Measurements from ENCODE around the gene C16orf96. TPM values are rescaled to one million over a fixed set of nuclear protein-coding genes. Genes with fewer than 3 reads are reported as not detected.

The C16orf96 gene
- total RNA-seq, 1 experiment from 2014 or later, result 1.4 TPM

- H3K27me3 ChIP-seq (ENCODE audit: insufficient read depth, low read length), result no peaks in the 10 kb centered on the region
- H3K14ac ChIP-seq (ENCODE audit: insufficient read depth, low read length), result no peak overlapping the region; the same call in 1 of the 2 replicates
- H3K4ac ChIP-seq (ENCODE audit: low read depth, low read length), result no peak overlapping the region
- H2BK120ac ChIP-seq (ENCODE audit: low read depth, low read length, poor library complexity, severe bottlenecking), result no peak overlapping the region
- no peak for DNase-seq
- no peak overlapping the region for H3K23ac ChIP-seq (ENCODE audit: insufficient read length, low read depth, low read length)
- no peak overlapping the region for H3K56ac ChIP-seq (ENCODE audit: insufficient read length, low read depth, low read length)
- H3K79me2 ChIP-seq (ENCODE audit: insufficient read depth, low read length), result no peaks in the 10 kb centered on the region
- no peak overlapping the region for H3K4me2 ChIP-seq (ENCODE audit: insufficient read depth, insufficient read length, low read length)
- no peak overlapping the region for H2BK5ac ChIP-seq (ENCODE audit: insufficient read length, low read length)
- H4K8ac ChIP-seq (replicated peaks; ENCODE audit: insufficient read length, low read depth, low read length), result no peak overlapping the region
- H3K18ac ChIP-seq (ENCODE audit: insufficient read length, low read depth, low read length), result no peak overlapping the region
- no peak overlapping the region for H2BK12ac ChIP-seq (ENCODE audit: insufficient read length, low read depth, low read length)
- peaks cover 9 to 10% of the 10 kb centered on the region in 2 experiments; a peak in 4 of 5 replicates for H3K9me3 Mint-ChIP-seq
- WGBS (ENCODE audit: extremely low coverage, insufficient read length, low lambda C conversion rate), result no CpG with 5 or more reads among the region's 6 CpGs
- H3K27ac ChIP-seq (ENCODE audit: insufficient read length, low read depth, low read length), result no peak overlapping the region
- peaks cover 32% of the 10 kb centered on the region in 2 experiments for H3K4me1 Mint-ChIP-seq
- no peak overlapping the region for H2AFZ ChIP-seq (ENCODE audit: low read length)
- no peak overlapping the region for H2BK20ac ChIP-seq (ENCODE audit: low read depth, low read length, poor library complexity, severe bottlenecking)
- no peak overlapping the region for H4K91ac ChIP-seq (ENCODE audit: insufficient read length, low read depth, low read length)
- no peaks in the 10 kb centered on the region for H3K79me1 ChIP-seq (ENCODE audit: insufficient read depth, low read depth, low read length, poor library complexity, severe bottlenecking)
- H3K4me1 ChIP-seq (ENCODE audit: insufficient read depth, low read length), result peaks cover 7% of the 10 kb centered on the region; the same call in 1 of the 2 replicates
- no peak overlapping the region for H2BK15ac ChIP-seq (ENCODE audit: low read depth, low read length)
- H3K4me3 Mint-ChIP-seq, result no peak overlapping the region
- H3T11ph ChIP-seq (ENCODE audit: low read length), result no peak overlapping the region
- H3K9me3 ChIP-seq (ENCODE audit: control insufficient read depth, low read depth, low read length), result no peaks in the 10 kb centered on the region
- peaks cover 5 to 11% (median 6%) of the 10 kb centered on the region in 3 experiments; a peak in 5 of 7 replicates for H3K36me3 Mint-ChIP-seq (ENCODE audit: insufficient read depth in 1 of 3, low read depth in 3 of 3)
- H4K20me1 ChIP-seq (ENCODE audit: control insufficient read depth, insufficient read depth, insufficient read length), result no peaks in the 10 kb centered on the region
- H3K27ac Mint-ChIP-seq, result no peak overlapping the region
- H2AK5ac ChIP-seq (ENCODE audit: insufficient read length, low read length), result no peak overlapping the region
- H3K23me2 ChIP-seq (ENCODE audit: insufficient read length, low read depth, low read length, poor library complexity, severe bottlenecking), result no peaks in the 10 kb centered on the region
- no peak overlapping the region for H3K9ac ChIP-seq (ENCODE audit: extremely low read depth, insufficient read length, low read length)
- H4K5ac ChIP-seq (ENCODE audit: insufficient read length, low read depth, low read length), result no peak overlapping the region
- TF ChIP-seq, protein P1, sequence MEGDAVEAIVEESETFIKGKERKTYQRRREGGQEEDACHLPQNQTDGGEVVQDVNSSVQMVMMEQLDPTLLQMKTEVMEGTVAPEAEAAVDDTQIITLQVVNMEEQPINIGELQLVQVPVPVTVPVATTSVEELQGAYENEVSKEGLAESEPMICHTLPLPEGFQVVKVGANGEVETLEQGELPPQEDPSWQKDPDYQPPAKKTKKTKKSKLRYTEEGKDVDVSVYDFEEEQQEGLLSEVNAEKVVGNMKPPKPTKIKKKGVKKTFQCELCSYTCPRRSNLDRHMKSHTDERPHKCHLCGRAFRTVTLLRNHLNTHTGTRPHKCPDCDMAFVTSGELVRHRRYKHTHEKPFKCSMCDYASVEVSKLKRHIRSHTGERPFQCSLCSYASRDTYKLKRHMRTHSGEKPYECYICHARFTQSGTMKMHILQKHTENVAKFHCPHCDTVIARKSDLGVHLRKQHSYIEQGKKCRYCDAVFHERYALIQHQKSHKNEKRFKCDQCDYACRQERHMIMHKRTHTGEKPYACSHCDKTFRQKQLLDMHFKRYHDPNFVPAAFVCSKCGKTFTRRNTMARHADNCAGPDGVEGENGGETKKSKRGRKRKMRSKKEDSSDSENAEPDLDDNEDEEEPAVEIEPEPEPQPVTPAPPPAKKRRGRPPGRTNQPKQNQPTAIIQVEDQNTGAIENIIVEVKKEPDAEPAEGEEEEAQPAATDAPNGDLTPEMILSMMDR (conservative IDR thresholded peaks at IDR 0.05), result no peak
- H3K27me3 Mint-ChIP-seq (ENCODE audit: low read depth), result peaks cover 15% of the 10 kb centered on the region
Observed at GRCh38 chr16:4588961-4589360, 32.8 kb downstream of the C16orf96 start.
